GM23338 (cell line): ENCODE data around the gene ZFP42. TPM values are rescaled to one million over a fixed set of nuclear protein-coding genes. Genes with fewer than 3 reads are reported as not detected.

ENCODE experiments used
- ATAC-seq: fragments of 200-7000 bp; cut with Tn5 transposase; 3 replicates; pipeline ENCODE4 v1.9.1; 2020
- DNase-seq: peaks from one replicate; pipeline ENCODE4 v3.0.0-alpha.2; 2015; ENCODE audit warnings: low spot score
- H2AFZ ChIP-seq: fragments of 200-600 bp; sonication (generic); 2 replicates; pipeline ENCODE4 v1.8.0; 2016; ENCODE audit warnings: antibody characterized with exemption, mild to moderate bottlenecking, moderate library complexity
- H3F3A ChIP-seq: fragments of 200-600 bp; sonication (generic); replicated peaks from 2 replicates; pipeline ENCODE4 v1.8.0; 2017; ENCODE audit warnings: antibody characterized with exemption, mixed run types, low read depth
- H3K27ac ChIP-seq: fragments of 200-600 bp; sonication (generic); 2 replicates; pipeline ENCODE4 v1.6.1; 2016; ENCODE audit warnings: low read depth
- H3K27me3 ChIP-seq: fragments of 200-600 bp; sonication (generic); 2 replicates; pipeline ENCODE4 v1.8.0; 2016; ENCODE audit warnings: mild to moderate bottlenecking, mixed run types, moderate library complexity; ENCODE audit not compliant: insufficient read depth
- H3K36me3 ChIP-seq: fragments of 200-600 bp; sonication (generic); 2 replicates; pipeline ENCODE4 v1.8.0; 2016; ENCODE audit warnings: mild to moderate bottlenecking; ENCODE audit not compliant: insufficient read depth
- H3K4me1 ChIP-seq: fragments of 200-600 bp; sonication (generic); 2 replicates; pipeline ENCODE4 v1.8.0; 2016; ENCODE audit warnings: mild to moderate bottlenecking, moderate library complexity; ENCODE audit not compliant: insufficient read depth
- H3K4me2 ChIP-seq: fragments of 200-600 bp; sonication (generic); 2 replicates; pipeline ENCODE4 v1.7.1; 2017; ENCODE audit warnings: mixed run types
- H3K4me3 ChIP-seq: fragments of 200-600 bp; sonication (generic); 2 replicates; pipeline ENCODE4 v1.6.1; 2016; ENCODE audit warnings: mixed run types
- H3K79me2 ChIP-seq: fragments of 200-600 bp; sonication (generic); replicated peaks from 2 replicates; pipeline ENCODE4 v1.8.0; 2017; ENCODE audit warnings: mild to moderate bottlenecking; ENCODE audit not compliant: insufficient read depth
- H3K9me2 ChIP-seq: fragments of 200-600 bp; sonication (generic); 2 replicates; pipeline ENCODE4 v1.8.0; 2017; ENCODE audit not compliant: insufficient read depth
- H4K20me1 ChIP-seq: fragments of 200-600 bp; sonication (generic); replicated peaks from 2 replicates; pipeline ENCODE4 v1.8.0; 2017; ENCODE audit warnings: mild to moderate bottlenecking; ENCODE audit not compliant: insufficient read depth
- H3K27ac Mint-ChIP-seq: 2 replicates; pipeline ENCODE4 v1.8.0; 2020; ENCODE audit warnings: inconsistent platforms, mild to moderate bottlenecking, moderate library complexity, mixed read lengths
- H3K27me3 Mint-ChIP-seq: 3 replicates; pipeline ENCODE4 v1.8.0; 2022; ENCODE audit warnings: low read depth, mild to moderate bottlenecking, moderate library complexity, mixed read lengths, inconsistent platforms; ENCODE audit not compliant: insufficient read depth, poor library complexity
- H3K36me3 Mint-ChIP-seq: 3 replicates; pipeline ENCODE4 v1.8.0; 2021; ENCODE audit warnings: low read depth, mild to moderate bottlenecking, inconsistent platforms, moderate library complexity, mixed read lengths
- H3K4me1 Mint-ChIP-seq: 3 replicates; pipeline ENCODE4 v1.8.0; 2020; ENCODE audit warnings: mild to moderate bottlenecking, inconsistent platforms, mixed read lengths
- H3K4me3 Mint-ChIP-seq: 3 replicates; pipeline ENCODE4 v1.8.0; 2021; ENCODE audit warnings: moderate library complexity, mild to moderate bottlenecking, inconsistent platforms, mixed read lengths
- H3K9me3 Mint-ChIP-seq: 3 replicates; pipeline ENCODE4 v1.8.0; 2020; ENCODE audit warnings: moderate library complexity, mild to moderate bottlenecking, inconsistent platforms, mixed read lengths
- CREB1 ChIP-seq: fragments of 250-450 bp; sonication (Bioruptor Pico); IDR thresholded peaks from 2 replicates; pipeline ENCODE4 v1.5.0; 2020; ENCODE audit warnings: low read depth, mild to moderate bottlenecking, moderate library complexity
- JUNB ChIP-seq: IDR thresholded peaks from one replicate; pipeline ENCODE4 v1.6.1; 2016; ENCODE audit warnings: antibody characterized with exemption; ENCODE audit not compliant: unreplicated experiment
- POLR2AphosphoS5 ChIP-seq: IDR thresholded peaks from 2 replicates; pipeline ENCODE4 v1.6.1; 2016; ENCODE audit warnings: antibody characterized with exemption, low read depth
- ZNF331 ChIP-seq: fragments of 250-450 bp; sonication (Bioruptor Pico); IDR thresholded peaks from 2 replicates; pipeline ENCODE4 v1.5.0; 2020; ENCODE audit warnings: low read depth, mild to moderate bottlenecking, moderate library complexity
- polyA plus RNA-seq: library from polyadenylated mRNA; unstranded; fragments of >200 nt; fragmentation: Nextera tagmentation; extraction: Ambion mirVana; gene quantifications from 2 replicates; pipeline ENCODE4 v1.2.1, GENCODE V29; 2016
- total RNA-seq: library from RNA; depleted of rRNA; stranded (reverse); fragments of >200 nt; shearing (Covaris generic); gene quantifications from 2 replicates; pipeline ENCODE4 v1.2.3, GENCODE V29; 2014
- TF ChIP-seq, protein P1 (sequence below): IDR thresholded peaks from one replicate; pipeline ENCODE4 v1.6.1; 2018; ENCODE audit warnings: antibody characterized with exemption; ENCODE audit not compliant: unreplicated experiment
- TF ChIP-seq, protein P2 (sequence below): IDR thresholded peaks from 2 replicates; pipeline ENCODE4 v1.6.1; 2016; ENCODE audit warnings: antibody characterized with exemption
- TF ChIP-seq, protein P3 (sequence below): fragments of 250-450 bp; sonication (Bioruptor Pico); IDR thresholded peaks from 2 replicates; pipeline ENCODE4 v1.5.0; 2020; ENCODE audit warnings: mild to moderate bottlenecking, moderate library complexity
- TF ChIP-seq, protein P4 (sequence below), 2 experiments: fragments of 200-600 bp in 1 of 2; sonication (generic) in 1 of 2; conservative IDR thresholded peaks; 2 replicates each; pipeline versions ENCODE4 v1.5.1 to v1.6.1; 2016 to 2017; ENCODE audit warnings: antibody characterized with exemption in 2 of 2, low read depth in 2 of 2, mild to moderate bottlenecking in 2 of 2, moderate library complexity in 1 of 2

The ZFP42 gene
- total and polyA plus RNA-seq, 2 experiments from 2014 or later = 70.0 to 111 TPM

DNA sequence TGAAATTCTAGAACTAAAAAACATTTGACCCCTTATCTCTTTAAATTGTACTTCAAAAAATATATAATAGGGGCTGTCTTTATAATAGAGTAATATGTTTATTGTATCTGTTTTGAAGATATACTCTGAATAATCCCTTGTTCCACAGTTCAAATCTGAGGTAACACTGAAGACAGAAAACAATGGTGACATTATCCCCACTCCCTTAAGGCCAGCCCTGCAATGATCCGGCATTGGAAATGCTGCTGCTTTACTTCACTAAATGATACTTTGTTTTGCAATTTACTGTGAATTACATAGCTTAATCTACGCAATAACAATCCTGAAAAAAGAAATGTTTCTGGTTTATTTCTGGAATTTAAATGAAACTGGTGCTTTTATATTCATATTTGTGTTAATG is 34.4 kb upstream of the ZFP42 start:
- Mint-ChIP-seq H3K36me3 (no peaks in the 10 kb centered on the region), H3K27ac (no peak overlapping the region), H3K9me3 (no peaks in the 10 kb centered on the region)

DNA sequence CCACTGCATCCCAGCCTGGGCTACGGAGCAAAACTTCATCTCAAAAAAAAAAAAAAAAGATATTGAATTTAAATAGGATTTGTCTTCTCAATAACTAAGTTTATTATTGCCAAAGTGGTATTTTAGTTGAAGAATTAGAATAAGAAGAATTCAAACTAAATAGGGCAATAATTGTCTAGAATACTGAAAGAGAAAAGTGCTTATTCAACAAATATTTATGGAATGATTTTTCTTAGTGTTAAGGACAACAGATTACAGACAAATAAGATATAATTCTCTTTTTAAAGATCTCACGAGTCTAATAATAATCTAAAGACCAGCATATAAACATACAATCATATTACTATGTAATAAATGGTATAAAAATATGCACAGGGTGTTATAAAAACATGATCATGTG is 33.6 kb upstream of the ZFP42 start:
- ATAC-seq = no peak
- Histone ChIP-seq H3K36me3 (no peaks in the 10 kb centered on the region), H4K20me1 (no peaks in the 10 kb centered on the region), H3F3A (no peaks in the 10 kb centered on the region), H3K27me3 (no peaks in the 10 kb centered on the region), H3K9me2 (no peaks in the 10 kb centered on the region), H3K4me3 (no peak overlapping the region), H3K4me2 (no peak overlapping the region), H3K27ac (no peak overlapping the region), H3K79me2 (no peaks in the 10 kb centered on the region), H3K4me1 (0 out of 2 replicates have a peak, but pooled peaks cover 5% of the 10 kb centered on the region), H2AFZ (no peak overlapping the region)
- no peak overlapping the region for H3K4me3 Mint-ChIP-seq
- H3K4me1 Mint-ChIP-seq = peaks cover 6% of the 10 kb centered on the region; the same call in 1 of the 3 replicates
- no peaks in the 10 kb centered on the region for H3K36me3 Mint-ChIP-seq
- H3K27me3 Mint-ChIP-seq = peaks cover 2% of the 10 kb centered on the region
- DNase-seq = no peak
- no peak overlapping the region for H3K27ac Mint-ChIP-seq
- no peaks in the 10 kb centered on the region for H3K9me3 Mint-ChIP-seq
- TF ChIP-seq, protein P1, sequence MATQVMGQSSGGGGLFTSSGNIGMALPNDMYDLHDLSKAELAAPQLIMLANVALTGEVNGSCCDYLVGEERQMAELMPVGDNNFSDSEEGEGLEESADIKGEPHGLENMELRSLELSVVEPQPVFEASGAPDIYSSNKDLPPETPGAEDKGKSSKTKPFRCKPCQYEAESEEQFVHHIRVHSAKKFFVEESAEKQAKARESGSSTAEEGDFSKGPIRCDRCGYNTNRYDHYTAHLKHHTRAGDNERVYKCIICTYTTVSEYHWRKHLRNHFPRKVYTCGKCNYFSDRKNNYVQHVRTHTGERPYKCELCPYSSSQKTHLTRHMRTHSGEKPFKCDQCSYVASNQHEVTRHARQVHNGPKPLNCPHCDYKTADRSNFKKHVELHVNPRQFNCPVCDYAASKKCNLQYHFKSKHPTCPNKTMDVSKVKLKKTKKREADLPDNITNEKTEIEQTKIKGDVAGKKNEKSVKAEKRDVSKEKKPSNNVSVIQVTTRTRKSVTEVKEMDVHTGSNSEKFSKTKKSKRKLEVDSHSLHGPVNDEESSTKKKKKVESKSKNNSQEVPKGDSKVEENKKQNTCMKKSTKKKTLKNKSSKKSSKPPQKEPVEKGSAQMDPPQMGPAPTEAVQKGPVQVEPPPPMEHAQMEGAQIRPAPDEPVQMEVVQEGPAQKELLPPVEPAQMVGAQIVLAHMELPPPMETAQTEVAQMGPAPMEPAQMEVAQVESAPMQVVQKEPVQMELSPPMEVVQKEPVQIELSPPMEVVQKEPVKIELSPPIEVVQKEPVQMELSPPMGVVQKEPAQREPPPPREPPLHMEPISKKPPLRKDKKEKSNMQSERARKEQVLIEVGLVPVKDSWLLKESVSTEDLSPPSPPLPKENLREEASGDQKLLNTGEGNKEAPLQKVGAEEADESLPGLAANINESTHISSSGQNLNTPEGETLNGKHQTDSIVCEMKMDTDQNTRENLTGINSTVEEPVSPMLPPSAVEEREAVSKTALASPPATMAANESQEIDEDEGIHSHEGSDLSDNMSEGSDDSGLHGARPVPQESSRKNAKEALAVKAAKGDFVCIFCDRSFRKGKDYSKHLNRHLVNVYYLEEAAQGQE = no peak
- TF ChIP-seq CREB1 (CRISPR knock-in tag) = no peak
- TF ChIP-seq, protein P2, sequence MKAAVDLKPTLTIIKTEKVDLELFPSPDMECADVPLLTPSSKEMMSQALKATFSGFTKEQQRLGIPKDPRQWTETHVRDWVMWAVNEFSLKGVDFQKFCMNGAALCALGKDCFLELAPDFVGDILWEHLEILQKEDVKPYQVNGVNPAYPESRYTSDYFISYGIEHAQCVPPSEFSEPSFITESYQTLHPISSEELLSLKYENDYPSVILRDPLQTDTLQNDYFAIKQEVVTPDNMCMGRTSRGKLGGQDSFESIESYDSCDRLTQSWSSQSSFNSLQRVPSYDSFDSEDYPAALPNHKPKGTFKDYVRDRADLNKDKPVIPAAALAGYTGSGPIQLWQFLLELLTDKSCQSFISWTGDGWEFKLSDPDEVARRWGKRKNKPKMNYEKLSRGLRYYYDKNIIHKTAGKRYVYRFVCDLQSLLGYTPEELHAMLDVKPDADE = no peak
- TF ChIP-seq, protein P3, sequence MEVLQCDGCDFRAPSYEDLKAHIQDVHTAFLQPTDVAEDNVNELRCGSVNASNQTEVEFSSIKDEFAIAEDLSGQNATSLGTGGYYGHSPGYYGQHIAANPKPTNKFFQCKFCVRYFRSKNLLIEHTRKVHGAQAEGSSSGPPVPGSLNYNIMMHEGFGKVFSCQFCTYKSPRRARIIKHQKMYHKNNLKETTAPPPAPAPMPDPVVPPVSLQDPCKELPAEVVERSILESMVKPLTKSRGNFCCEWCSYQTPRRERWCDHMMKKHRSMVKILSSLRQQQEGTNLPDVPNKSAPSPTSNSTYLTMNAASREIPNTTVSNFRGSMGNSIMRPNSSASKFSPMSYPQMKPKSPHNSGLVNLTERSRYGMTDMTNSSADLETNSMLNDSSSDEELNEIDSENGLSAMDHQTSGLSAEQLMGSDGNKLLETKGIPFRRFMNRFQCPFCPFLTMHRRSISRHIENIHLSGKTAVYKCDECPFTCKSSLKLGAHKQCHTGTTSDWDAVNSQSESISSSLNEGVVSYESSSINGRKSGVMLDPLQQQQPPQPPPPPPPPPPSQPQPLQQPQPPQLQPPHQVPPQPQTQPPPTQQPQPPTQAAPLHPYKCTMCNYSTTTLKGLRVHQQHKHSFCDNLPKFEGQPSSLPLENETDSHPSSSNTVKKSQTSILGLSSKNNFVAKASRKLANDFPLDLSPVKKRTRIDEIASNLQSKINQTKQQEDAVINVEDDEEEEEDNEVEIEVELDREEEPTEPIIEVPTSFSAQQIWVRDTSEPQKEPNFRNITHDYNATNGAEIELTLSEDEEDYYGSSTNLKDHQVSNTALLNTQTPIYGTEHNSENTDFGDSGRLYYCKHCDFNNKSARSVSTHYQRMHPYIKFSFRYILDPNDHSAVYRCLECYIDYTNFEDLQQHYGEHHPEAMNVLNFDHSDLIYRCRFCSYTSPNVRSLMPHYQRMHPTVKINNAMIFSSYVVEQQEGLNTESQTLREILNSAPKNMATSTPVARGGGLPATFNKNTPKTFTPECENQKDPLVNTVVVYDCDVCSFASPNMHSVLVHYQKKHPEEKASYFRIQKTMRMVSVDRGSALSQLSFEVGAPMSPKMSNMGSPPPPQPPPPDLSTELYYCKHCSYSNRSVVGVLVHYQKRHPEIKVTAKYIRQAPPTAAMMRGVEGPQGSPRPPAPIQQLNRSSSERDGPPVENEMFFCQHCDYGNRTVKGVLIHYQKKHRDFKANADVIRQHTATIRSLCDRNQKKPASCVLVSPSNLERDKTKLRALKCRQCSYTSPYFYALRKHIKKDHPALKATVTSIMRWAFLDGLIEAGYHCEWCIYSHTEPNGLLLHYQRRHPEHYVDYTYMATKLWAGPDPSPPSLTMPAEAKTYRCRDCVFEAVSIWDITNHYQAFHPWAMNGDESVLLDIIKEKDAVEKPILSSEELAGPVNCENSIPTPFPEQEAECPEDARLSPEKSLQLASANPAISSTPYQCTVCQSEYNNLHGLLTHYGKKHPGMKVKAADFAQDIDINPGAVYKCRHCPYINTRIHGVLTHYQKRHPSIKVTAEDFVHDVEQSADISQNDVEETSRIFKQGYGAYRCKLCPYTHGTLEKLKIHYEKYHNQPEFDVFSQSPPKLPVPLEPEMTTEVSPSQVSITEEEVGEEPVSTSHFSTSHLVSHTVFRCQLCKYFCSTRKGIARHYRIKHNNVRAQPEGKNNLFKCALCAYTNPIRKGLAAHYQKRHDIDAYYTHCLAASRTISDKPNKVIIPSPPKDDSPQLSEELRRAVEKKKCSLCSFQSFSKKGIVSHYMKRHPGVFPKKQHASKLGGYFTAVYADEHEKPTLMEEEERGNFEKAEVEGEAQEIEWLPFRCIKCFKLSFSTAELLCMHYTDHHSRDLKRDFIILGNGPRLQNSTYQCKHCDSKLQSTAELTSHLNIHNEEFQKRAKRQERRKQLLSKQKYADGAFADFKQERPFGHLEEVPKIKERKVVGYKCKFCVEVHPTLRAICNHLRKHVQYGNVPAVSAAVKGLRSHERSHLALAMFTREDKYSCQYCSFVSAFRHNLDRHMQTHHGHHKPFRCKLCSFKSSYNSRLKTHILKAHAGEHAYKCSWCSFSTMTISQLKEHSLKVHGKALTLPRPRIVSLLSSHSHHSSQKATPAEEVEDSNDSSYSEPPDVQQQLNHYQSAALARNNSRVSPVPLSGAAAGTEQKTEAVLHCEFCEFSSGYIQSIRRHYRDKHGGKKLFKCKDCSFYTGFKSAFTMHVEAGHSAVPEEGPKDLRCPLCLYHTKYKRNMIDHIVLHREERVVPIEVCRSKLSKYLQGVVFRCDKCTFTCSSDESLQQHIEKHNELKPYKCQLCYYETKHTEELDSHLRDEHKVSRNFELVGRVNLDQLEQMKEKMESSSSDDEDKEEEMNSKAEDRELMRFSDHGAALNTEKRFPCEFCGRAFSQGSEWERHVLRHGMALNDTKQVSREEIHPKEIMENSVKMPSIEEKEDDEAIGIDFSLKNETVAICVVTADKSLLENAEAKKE (CRISPR knock-in tag) = no peak
- no peak for TF ChIP-seq ZNF331 (CRISPR knock-in tag)
- TF ChIP-seq JUNB = no peak

More for the DNA sequence above, 34.4 kb upstream of the ZFP42 start:
- Mint-ChIP-seq H3K4me1 (peaks cover 6% of the 10 kb centered on the region; the same call in 1 of the 3 replicates), H3K27me3 (peaks cover 2% of the 10 kb centered on the region), H3K4me3 (no peak overlapping the region)
- H4K20me1 ChIP-seq = no peaks in the 10 kb centered on the region
- H3K27me3 ChIP-seq = no peaks in the 10 kb centered on the region
- no peaks in the 10 kb centered on the region for H3K36me3 ChIP-seq
- ATAC-seq = no peak
- TF ChIP-seq, protein P4, sequence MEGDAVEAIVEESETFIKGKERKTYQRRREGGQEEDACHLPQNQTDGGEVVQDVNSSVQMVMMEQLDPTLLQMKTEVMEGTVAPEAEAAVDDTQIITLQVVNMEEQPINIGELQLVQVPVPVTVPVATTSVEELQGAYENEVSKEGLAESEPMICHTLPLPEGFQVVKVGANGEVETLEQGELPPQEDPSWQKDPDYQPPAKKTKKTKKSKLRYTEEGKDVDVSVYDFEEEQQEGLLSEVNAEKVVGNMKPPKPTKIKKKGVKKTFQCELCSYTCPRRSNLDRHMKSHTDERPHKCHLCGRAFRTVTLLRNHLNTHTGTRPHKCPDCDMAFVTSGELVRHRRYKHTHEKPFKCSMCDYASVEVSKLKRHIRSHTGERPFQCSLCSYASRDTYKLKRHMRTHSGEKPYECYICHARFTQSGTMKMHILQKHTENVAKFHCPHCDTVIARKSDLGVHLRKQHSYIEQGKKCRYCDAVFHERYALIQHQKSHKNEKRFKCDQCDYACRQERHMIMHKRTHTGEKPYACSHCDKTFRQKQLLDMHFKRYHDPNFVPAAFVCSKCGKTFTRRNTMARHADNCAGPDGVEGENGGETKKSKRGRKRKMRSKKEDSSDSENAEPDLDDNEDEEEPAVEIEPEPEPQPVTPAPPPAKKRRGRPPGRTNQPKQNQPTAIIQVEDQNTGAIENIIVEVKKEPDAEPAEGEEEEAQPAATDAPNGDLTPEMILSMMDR (conservative IDR thresholded peaks at IDR 0.05; ENCODE audit: low read depth in 2 of 2) = no peak
- no peak for TF ChIP-seq POLR2AphosphoS5
- no peak overlapping the region for H3K4me2 ChIP-seq
- H3K4me3 ChIP-seq = no peak overlapping the region
- H3K27ac ChIP-seq = no peak overlapping the region
- 0 out of 2 replicates have a peak, but pooled peaks cover 5% of the 10 kb centered on the region for H3K4me1 ChIP-seq
- no peak for DNase-seq
- no peaks in the 10 kb centered on the region for H3K9me2 ChIP-seq
- no peak overlapping the region for H2AFZ ChIP-seq
- H3K79me2 ChIP-seq = no peaks in the 10 kb centered on the region
- H3F3A ChIP-seq = no peaks in the 10 kb centered on the region
